NCI-H345 (cell line): ENCODE measurements around the gene MGA.

Experiments
- DNase-seq: peaks from one replicate; lab custom pipeline; 2025; lab: John Stamatoyannopoulos, UW

MGA gene

GRCh38 chr15:41806291-41807181 lies 146.3 kb downstream of the MGA start:
- DNase-seq = no peak

GRCh38 chr15:41809121-41809520 lies 148.9 kb downstream of the MGA start:
- DNase-seq = no peak

DNA sequence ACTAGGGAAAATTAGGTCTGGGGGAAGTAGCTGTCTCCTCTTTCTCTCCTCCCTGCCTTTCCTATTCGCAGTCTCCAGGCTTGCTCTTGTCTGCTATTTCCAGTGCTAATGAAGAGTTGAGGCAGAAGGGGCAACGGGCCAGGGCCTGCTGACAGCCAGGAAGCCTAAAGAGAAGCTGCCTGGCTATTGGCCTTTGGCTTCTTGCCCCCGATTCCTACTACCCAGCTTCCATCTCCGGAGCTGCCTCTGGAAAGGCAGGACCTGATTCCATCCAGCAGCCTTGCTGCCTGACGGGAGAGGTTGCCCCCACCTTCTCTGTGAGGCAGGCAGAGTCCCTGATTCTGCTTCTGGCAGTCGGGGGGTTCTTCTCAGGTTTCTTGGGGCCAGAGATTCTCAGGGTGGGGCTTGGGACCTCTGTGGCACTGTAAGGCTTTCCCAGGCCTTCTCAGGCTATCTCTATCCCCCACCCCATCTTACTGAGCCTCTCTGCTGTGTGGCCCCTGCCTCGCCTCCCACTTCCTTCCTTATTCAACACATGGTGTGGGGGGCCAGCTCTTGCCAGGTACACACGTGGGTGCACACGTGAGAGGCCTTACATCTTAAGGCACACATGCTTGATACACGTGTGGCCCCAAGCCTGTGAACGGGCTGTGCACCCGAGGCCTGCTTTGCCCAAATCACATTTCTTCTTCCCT lies 149.5 kb downstream of the MGA start:
- DNase-seq = no peak

DNA sequence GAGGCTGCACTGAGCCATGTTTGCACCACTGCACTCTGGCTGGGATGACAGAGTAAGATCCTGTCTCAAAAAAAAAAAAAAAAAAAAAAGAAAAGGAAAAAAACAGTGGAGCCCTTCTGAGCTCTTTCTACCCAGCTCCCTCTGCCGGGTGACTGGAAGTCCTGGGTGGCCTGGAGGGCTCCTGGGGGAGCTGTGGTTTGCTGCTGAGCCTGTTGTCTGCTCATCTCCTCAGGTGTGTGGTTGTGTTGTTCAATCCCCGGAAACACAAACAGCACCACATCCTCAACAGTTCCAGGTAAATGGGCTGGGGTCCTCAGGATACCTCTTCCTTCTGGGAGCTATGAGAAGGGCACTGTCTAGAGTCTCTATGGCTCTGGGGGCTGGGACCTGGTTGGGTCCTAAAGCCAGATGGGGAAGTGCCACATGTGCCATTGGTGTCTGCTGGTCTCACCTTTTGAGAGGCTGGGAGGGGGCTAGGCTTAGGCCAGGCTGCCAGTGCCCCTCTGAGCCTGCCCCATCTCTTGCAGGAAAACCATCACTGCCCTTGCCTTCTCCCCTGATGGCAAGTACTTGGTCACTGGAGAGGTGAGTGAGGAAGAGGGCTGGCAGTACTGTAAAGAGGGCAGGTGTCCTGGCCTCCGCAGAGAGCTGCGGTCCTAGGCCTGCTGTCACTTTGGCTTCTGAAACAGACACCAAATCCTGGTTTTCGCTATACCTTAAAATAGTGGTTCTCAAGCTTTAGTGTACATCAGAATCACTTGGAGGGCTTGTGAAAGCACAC lies 150.6 kb downstream of the MGA start:
- no peak for DNase-seq

GRCh38 chr15:41811432-41812195 lies 151.4 kb downstream of the MGA start:
- DNase-seq = peak; percentile 18

GRCh38 chr15:41812820-41813375 lies 152.7 kb downstream of the MGA start:
- no peak for DNase-seq

GRCh38 chr15:41813426-41813825 lies 153.2 kb downstream of the MGA start:
- DNase-seq = no peak

DNA sequence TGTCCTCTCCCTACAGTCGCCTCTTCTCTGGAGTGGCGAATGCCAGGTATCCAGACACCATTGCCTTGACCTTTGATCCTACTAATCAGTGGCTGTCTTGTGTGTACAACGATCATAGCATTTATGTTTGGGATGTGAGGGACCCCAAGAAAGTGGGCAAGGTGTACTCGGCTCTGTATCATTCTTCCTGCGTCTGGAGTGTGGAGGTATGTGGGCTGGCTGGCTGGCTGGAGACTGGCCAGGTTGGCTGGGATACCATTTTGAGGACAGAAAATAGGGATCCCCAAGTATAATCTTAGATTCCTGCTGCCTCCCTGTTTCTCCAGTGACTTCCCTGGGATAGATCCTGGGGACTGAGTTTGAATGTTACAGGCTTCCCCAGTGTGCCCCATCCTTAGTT lies 154.3 kb downstream of the MGA start:
- no peak for DNase-seq

GRCh38 chr15:41816788-41817187 lies 156.6 kb downstream of the MGA start:
- no peak for DNase-seq

DNA sequence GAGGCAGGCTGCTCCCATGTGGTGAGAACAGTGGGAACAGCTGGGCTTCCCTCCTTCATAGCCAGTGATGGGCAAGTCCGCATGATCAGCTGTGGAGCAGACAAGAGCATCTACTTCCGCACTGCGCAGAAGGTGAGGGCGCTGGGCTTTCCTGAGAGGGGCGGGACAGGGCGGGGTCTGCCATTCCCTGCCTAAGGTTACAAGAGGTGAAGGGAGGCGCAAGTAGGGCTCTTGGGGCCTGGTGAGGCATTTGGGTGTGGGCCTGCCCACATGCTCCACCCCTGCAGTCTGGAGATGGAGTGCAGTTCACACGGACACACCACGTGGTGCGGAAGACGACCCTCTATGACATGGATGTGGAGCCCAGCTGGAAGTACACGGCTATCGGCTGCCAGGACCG lies 157.1 kb downstream of the MGA start:
- no peak for DNase-seq

DNA sequence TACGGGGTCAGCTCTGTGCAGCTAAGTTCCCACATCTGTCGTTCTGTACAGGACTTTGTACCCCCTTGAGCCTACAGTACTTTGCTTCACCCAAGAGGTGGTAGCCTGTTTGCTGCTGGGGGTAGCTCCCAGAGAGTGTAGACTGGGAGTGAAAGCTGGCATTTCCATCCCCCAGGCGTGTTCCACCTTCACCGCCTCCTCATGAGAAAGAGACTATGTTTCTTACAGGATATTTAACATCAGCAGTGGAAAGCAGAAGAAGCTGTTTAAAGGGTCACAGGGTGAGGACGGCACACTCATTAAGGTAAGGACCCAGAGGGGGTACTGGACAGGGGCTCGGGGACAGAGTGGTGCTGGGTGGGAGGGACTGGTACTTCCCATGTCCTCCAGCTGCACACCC lies 157.6 kb downstream of the MGA start:
- no peak for DNase-seq

DNA sequence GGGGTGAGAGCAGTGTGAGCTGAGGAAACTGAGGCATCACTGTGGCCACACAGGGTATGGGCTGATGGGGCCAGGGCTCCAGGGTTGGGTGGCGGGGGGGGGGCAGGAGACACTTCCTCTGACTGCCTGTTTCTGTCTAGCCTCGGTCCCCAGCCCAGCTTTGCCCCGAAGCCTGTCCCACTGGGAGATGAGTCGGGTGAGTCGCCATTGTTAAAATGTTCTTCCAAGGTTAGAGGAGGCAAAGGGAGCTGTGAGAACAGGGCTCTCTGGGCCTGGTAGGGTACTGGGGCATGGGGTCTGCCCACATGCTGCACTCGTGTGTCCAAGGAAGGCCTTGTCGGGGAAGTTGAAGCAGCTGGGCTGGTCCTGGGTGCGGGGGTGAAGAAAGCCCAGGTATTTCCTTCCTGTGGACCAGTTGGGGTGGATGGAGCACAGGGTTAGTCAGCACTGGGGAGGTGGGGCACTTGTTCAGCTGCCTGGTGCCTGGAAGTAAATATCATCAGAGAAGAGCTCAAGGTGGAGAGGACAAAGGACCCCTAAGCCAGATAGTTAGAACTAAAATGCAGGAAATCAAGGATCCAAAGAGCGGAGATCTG lies 159.3 kb downstream of the MGA start:
- no peak for DNase-seq

- DNase-seq = no peak
Measured at GRCh38 chr15:41820791-41821423, 160.7 kb downstream of the MGA start.

DNA sequence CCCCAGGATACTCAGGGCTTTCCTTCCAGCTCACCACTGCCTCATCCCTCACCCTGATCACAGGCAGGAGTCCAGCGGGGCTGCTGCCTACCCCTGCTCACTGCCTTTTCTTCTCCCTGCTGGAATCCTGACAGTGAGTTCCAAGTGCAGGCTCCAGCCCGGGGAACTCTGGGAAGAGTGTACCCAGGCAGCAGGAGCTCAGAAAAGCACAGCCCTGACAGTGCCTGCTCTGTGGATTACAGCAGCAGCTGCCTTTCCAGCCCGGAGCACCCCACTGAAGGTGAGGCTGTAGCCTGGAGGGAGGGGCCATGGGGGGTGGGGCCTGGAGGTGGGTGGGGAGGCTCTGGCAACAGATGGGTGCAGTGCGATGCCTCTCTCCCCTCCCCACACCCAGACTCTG lies 161.6 kb downstream of the MGA start:
- no peak for DNase-seq

- no peak for DNase-seq
Measured at GRCh38 chr15:41822471-41822870, 162.3 kb downstream of the MGA start.
